Fibroblast of mammary gland (primary cell): Measurements from ENCODE around the gene ITPKA.
"Not testable (repeated sequence)": the region's sequence is repeated elsewhere in the genome, so short reads cannot be mapped to it uniquely, and the experiment has no call there.

Source experiments
- DNase-seq: peaks from one replicate; pipeline ENCODE4 v3.0.0-alpha.2; 2010; ENCODE audit warnings: low read depth
- H3K4me3 ChIP-seq: 2 replicates; pipeline ENCODE4 v1.5.1; 2011; ENCODE audit warnings: low read depth, mild to moderate bottlenecking, low read length, moderate library complexity; ENCODE audit not compliant: control insufficient read depth
- CTCF ChIP-seq: conservative IDR thresholded peaks from 2 replicates; pipeline ENCODE4 v1.5.1; 2011; ENCODE audit warnings: low read depth, low read length, inconsistent platforms; ENCODE audit not compliant: control insufficient read depth, insufficient read depth

Gene ITPKA

GRCh38 chr15:41493205-41493901, at the start of gene ITPKA:
ITPKA (plus strand) TSS chr15:41493874; CDS start chr15:41493928, 54 bp downstream.
- TF ChIP-seq CTCF, result no peak
- peak within 1 kb of the TSS; percentile 48 for H3K4me3 ChIP-seq
- peak; percentile 75 for DNase-seq

GRCh38 chr15:41445399-41445798, 48.3 kb upstream of the ITPKA start:
- no peak for DNase-seq
- no peak for TF ChIP-seq CTCF
- H3K4me3 ChIP-seq, result no peak overlapping the region

GRCh38 chr15:41462084-41462795, 31.4 kb upstream of the ITPKA start:
- no peak for TF ChIP-seq CTCF
- H3K4me3 ChIP-seq, result no peak overlapping the region
- DNase-seq, result no peak

- TF ChIP-seq CTCF, result no peak
- H3K4me3 ChIP-seq, result no peak overlapping the region
- DNase-seq, result no peak
These were observed 28.6 kb upstream of the ITPKA start for GRCh38 chr15:41464889-41465580.

- TF ChIP-seq CTCF, result peak; percentile 100
- H3K4me3 ChIP-seq, result no peak overlapping the region
- DNase-seq, result peak; percentile 75
These were observed 27.8 kb upstream of the ITPKA start for GRCh38 chr15:41465822-41466421.

GRCh38 chr15:41466711-41467110, 27.0 kb upstream of the ITPKA start:
- DNase-seq, result no peak
- no peak for TF ChIP-seq CTCF
- no peak overlapping the region for H3K4me3 ChIP-seq

GRCh38 chr15:41469644-41470043, 24.0 kb upstream of the ITPKA start:
- DNase-seq, H3K4me3 ChIP-seq: not testable (repeated sequence)
